Adrenal gland (tissue), 5 donors: Measurements from ENCODE around the gene PRR33.

ENCODE experiments used
- POLR2A ChIP-seq, 2 donors: fragments of 450-650 bp; IDR thresholded peaks; one replicate each; pipeline ENCODE4 v1.6.1; 2017; ENCODE audit warnings: antibody characterized with exemption in 2 of 2, mild to moderate bottlenecking in 2 of 2, moderate library complexity in 1 of 2
- TF ChIP-seq, protein P1 (sequence below), 6 experiments: fragments of 450-650 bp in 4 of 6; fragments of 200-600 bp in 2 of 6; sonication (generic) in 1 of 6; IDR thresholded peaks; 1 replicate in 5 of 6; 2 replicates in 1 of 6; pipeline versions ENCODE4 v1.5.1 to v1.8.0; 2016 to 2021; ENCODE audit warnings: antibody characterized with exemption in 6 of 6, mild to moderate bottlenecking in 2 of 6, moderate library complexity in 1 of 6
- donor health status: DM: no; HTN: no; CAD: no.

DNA sequence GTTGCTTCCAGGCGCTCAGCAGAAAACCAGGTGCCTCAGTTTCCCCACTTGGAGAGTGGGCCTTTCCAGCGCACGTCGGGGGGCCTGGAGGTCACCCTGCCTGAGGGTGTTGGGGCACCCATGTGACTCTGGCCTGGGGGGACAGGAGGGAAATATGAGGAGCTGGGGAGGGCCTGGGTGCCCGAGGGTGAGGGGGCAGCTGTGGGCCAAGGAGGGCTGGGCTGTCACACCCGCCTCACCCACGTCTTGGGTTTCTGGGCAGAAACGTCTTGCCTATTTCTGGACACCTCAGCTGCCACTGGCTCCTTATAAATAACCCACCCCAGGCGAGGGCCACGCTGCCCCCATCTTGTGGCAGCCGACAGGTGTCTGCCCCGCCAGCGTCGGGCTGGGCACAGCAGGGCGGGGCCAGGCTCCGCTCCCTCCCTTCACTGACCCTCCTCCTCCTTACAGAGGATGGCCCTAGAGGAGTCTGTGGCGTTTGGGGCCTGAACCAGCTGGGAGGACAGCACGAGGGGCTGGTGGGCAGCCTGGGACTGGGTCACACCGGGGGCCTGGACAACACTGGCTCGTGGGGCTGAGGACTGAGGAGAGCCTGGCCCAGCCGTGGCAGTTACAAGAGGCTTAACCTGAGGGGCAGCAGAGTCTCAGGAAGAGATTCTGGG, 29.3 kb upstream of the PRR33 start:
- TF ChIP-seq, protein P1, sequence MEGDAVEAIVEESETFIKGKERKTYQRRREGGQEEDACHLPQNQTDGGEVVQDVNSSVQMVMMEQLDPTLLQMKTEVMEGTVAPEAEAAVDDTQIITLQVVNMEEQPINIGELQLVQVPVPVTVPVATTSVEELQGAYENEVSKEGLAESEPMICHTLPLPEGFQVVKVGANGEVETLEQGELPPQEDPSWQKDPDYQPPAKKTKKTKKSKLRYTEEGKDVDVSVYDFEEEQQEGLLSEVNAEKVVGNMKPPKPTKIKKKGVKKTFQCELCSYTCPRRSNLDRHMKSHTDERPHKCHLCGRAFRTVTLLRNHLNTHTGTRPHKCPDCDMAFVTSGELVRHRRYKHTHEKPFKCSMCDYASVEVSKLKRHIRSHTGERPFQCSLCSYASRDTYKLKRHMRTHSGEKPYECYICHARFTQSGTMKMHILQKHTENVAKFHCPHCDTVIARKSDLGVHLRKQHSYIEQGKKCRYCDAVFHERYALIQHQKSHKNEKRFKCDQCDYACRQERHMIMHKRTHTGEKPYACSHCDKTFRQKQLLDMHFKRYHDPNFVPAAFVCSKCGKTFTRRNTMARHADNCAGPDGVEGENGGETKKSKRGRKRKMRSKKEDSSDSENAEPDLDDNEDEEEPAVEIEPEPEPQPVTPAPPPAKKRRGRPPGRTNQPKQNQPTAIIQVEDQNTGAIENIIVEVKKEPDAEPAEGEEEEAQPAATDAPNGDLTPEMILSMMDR (IDR thresholded peaks at IDR 0.05): no peak
- no peak for TF ChIP-seq POLR2A (IDR thresholded peaks at IDR 0.05)
